ENCODE data around the gene TMEM178B. TPM values are rescaled to one million over a fixed set of nuclear protein-coding genes. Genes with fewer than 3 reads are reported as not detected.

The TMEM178B gene
- polyA plus RNA-seq, 3 donors = 0.11 to 0.43 (median 0.18) TPM

DNA sequence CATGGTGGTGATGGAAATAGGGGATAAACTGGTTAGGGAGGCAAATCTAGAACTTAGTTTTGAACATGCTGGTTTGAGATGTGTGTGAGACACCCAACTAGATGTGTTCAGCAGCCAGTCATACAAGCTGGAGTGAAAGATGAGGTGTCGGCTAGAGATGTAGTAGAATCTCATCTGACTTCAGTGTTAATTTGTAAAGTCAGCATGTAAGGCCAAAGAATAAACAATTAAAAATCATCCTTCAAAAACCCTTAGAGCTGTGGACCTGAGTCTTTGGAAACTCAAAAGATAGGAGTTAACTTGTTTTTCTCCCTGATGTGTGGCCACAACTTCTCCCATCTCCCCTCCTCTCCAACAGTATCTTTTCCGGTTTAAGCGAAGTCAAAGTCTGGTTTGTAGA, 454.5 kb downstream of the TMEM178B start:
- WGBS, 3 donors = 93 to 98% (median 95%) methylated on average over 3 of the region's 3 CpGs
- no peak overlapping the region for H3K27ac ChIP-seq (ENCODE audit: low read depth, low read length)

Other genes with a start within 250 kb of the TMEM178B start
- 1 to 10 TPM; 4.2 to 7.4 (median 7.3) TPM for gene BRAF, start 149.1 kb upstream of the TMEM178B start, polyA plus RNA-seq
- 10 to 100 TPM; 53.5 to 89.6 (median 75.2) TPM for gene MRPS33, start 59.1 kb upstream of the TMEM178B start, polyA plus RNA-seq

Data from adipose tissue (tissue), 3 donors.